SK-N-SH treated with all-trans-retinoic acid at 6 μM for 48 hours (cell line): Measurements from ENCODE around the gene TFR2.

ENCODE experiments used
- RARB ChIP-seq: fragments of 250-450 bp; sonication (Bioruptor Pico); IDR thresholded peaks from 2 replicates; pipeline ENCODE4 v1.8.0; 2021; ENCODE audit warnings: mild to moderate bottlenecking, moderate library complexity
- ZNF565 ChIP-seq: fragments of 450-650 bp; formaldehyde crosslinking; conservative IDR thresholded peaks from 2 replicates; pipeline ENCODE4 v1.5.0; 2020; ENCODE audit warnings: low read depth, mild to moderate bottlenecking, moderate library complexity
- ZNF8 ChIP-seq: fragments of 450-650 bp; formaldehyde crosslinking; IDR thresholded peaks from 2 replicates; pipeline ENCODE4 v1.5.0; 2020; ENCODE audit warnings: mild to moderate bottlenecking, moderate library complexity
- TF ChIP-seq, protein P1 (sequence below): fragments of 250-450 bp; sonication (Bioruptor Pico); IDR thresholded peaks from 2 replicates; pipeline ENCODE4 v1.5.0; 2020; ENCODE audit warnings: mild to moderate bottlenecking, moderate library complexity
- TF ChIP-seq, protein P2 (sequence below): fragments of 250-450 bp; sonication (Bioruptor Pico); IDR thresholded peaks from 2 replicates; pipeline ENCODE4 v1.8.0; 2020; ENCODE audit warnings: mild to moderate bottlenecking, moderate library complexity, borderline replicate concordance

DNA sequence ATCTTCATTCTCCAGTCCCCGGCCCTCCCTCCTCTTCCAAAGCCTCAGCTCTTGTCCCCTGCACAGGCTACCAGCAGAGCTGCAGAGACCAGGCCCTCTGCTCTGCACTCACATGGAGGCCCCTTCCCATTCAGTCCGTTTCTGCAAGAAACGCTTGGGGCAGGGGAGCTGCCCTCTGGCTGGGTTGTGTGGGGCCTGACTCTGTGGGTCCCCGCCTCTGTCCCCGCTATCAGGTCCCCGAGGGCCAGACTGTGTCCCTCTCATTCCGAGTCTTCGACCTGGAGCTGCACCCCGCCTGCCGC, 37.7 kb downstream of the TFR2 start:
- TF ChIP-seq, protein P1, sequence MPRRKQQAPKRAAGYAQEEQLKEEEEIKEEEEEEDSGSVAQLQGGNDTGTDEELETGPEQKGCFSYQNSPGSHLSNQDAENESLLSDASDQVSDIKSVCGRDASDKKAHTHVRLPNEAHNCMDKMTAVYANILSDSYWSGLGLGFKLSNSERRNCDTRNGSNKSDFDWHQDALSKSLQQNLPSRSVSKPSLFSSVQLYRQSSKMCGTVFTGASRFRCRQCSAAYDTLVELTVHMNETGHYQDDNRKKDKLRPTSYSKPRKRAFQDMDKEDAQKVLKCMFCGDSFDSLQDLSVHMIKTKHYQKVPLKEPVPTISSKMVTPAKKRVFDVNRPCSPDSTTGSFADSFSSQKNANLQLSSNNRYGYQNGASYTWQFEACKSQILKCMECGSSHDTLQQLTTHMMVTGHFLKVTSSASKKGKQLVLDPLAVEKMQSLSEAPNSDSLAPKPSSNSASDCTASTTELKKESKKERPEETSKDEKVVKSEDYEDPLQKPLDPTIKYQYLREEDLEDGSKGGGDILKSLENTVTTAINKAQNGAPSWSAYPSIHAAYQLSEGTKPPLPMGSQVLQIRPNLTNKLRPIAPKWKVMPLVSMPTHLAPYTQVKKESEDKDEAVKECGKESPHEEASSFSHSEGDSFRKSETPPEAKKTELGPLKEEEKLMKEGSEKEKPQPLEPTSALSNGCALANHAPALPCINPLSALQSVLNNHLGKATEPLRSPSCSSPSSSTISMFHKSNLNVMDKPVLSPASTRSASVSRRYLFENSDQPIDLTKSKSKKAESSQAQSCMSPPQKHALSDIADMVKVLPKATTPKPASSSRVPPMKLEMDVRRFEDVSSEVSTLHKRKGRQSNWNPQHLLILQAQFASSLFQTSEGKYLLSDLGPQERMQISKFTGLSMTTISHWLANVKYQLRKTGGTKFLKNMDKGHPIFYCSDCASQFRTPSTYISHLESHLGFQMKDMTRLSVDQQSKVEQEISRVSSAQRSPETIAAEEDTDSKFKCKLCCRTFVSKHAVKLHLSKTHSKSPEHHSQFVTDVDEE: no peak
- TF ChIP-seq RARB (CRISPR knock-in tag): no peak
- TF ChIP-seq ZNF565 (CRISPR knock-in tag): no peak
- TF ChIP-seq ZNF8 (CRISPR knock-in tag): no peak
- TF ChIP-seq, protein P2, sequence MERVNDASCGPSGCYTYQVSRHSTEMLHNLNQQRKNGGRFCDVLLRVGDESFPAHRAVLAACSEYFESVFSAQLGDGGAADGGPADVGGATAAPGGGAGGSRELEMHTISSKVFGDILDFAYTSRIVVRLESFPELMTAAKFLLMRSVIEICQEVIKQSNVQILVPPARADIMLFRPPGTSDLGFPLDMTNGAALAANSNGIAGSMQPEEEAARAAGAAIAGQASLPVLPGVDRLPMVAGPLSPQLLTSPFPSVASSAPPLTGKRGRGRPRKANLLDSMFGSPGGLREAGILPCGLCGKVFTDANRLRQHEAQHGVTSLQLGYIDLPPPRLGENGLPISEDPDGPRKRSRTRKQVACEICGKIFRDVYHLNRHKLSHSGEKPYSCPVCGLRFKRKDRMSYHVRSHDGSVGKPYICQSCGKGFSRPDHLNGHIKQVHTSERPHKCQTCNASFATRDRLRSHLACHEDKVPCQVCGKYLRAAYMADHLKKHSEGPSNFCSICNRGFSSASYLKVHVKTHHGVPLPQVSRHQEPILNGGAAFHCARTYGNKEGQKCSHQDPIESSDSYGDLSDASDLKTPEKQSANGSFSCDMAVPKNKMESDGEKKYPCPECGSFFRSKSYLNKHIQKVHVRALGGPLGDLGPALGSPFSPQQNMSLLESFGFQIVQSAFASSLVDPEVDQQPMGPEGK (CRISPR knock-in tag): no peak
